Colonic mucosa (tissue), 4 donors: Measurements from ENCODE around the gene PDPN. TPM values are rescaled to one million over a fixed set of nuclear protein-coding genes. Genes with fewer than 3 reads are reported as not detected.

Experiments
- DNase-seq: peaks from one replicate; pipeline ENCODE4 v3.0.0-alpha.2; 2020
- H3K27ac ChIP-seq: fragments of 200-600 bp; one replicate; pipeline ENCODE4 v1.8.0; 2021
- H3K27me3 ChIP-seq: fragments of 200-600 bp; one replicate; pipeline ENCODE4 v1.8.0; 2021
- H3K36me3 ChIP-seq: fragments of 200-600 bp; one replicate; pipeline ENCODE4 v1.8.0; 2021
- H3K4me1 ChIP-seq: fragments of 200-600 bp; one replicate; pipeline ENCODE4 v1.8.0; 2021; ENCODE audit warnings: mild to moderate bottlenecking
- H3K4me3 ChIP-seq: fragments of 200-600 bp; one replicate; pipeline ENCODE4 v1.8.0; 2021
- H3K9ac ChIP-seq, 2 donors: one replicate each; pipeline ENCODE4 v1.7.0; 2013; ENCODE audit warnings: control low read depth in 2 of 2, low read depth in 2 of 2, low read length in 2 of 2
- H3K9me3 ChIP-seq: fragments of 200-600 bp; one replicate; pipeline ENCODE4 v1.8.0; 2021
- CTCF ChIP-seq: fragments of 200-600 bp; IDR thresholded peaks from one replicate; pipeline ENCODE4 v1.8.0; 2022; ENCODE audit warnings: antibody characterized with exemption, mild to moderate bottlenecking
- intact Hi-C: fragments of 100-400 bp; cut with DNase I; formaldehyde crosslinking; loops from one replicate; pipeline ENCODE4 v1.14.1; 2022
- total RNA-seq, 2 donors: library from RNA; stranded (reverse); fragmentation: NEBNext Ultra II Directional in 1 of 2; extraction: Animal tissue kit (Norgen Biotek cat#: 25700) in 1 of 2; gene quantifications; one replicate each; pipeline ENCODE4 v1.2.1, GENCODE V29; 2021
- donor health status: healthy.
- donor health status: DM: no; HTN: no; CAD: no.
- donor health status: DM: no; HTN: no; CAD: no.

PDPN gene
- total RNA-seq, 2 donors from 2014 or later = 2.7 to 6.1 TPM

GRCh38 chr1:13583966-13584791 is 547 bp downstream of the PDPN start:
- no peak for DNase-seq
- H3K4me1 ChIP-seq = no peaks in the 10 kb centered on the region
- no peaks in the 10 kb centered on the region for H3K36me3 ChIP-seq
- TF ChIP-seq CTCF = no peak
- H3K9me3 ChIP-seq = no peaks in the 10 kb centered on the region
- peak overlapping the region; percentile 20 for H3K4me3 ChIP-seq
- peak overlapping the region in 1 of 2 donors; percentile 64 for H3K9ac ChIP-seq
- H3K27me3 ChIP-seq = peaks cover 4% of the 10 kb centered on the region
- intact Hi-C loops = no loop called here
- peak overlapping the region; percentile 57 for H3K27ac ChIP-seq

GRCh38 chr1:13584876-13585611 is 1.4 kb downstream of the PDPN start:
- DNase-seq = no peak
- peak overlapping the region; percentile 20 for H3K4me3 ChIP-seq
- H3K27ac ChIP-seq = peak overlapping the region; percentile 57
- H3K9me3 ChIP-seq = no peaks in the 10 kb centered on the region
- intact Hi-C loops = no loop called here
- peaks cover 4% of the 10 kb centered on the region for H3K27me3 ChIP-seq
- no peaks in the 10 kb centered on the region for H3K36me3 ChIP-seq
- H3K9ac ChIP-seq = no peak overlapping the region
- H3K4me1 ChIP-seq = no peaks in the 10 kb centered on the region
- TF ChIP-seq CTCF = no peak

DNA sequence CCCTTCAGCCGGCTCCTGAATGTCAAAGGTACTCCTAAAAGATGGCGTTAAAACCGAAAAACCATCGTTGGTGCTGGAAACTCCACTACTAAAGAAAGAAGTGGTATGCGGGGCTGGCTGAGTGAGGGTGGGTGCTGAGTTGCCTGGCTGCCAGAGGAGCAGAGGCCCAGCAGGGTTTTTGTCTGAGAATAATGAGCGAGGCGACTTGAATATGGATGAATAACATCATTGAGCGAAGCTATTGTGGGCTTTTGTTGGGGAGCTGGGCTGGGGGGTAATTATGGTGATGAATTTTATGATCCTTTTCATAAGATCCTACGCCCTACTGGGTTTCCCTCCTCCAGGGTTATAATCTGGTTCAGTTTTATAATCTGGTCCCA is 2.0 kb downstream of the PDPN start:
- no peak for TF ChIP-seq CTCF
- intact Hi-C loops = no loop called here
- H3K27me3 ChIP-seq = peaks cover 4% of the 10 kb centered on the region
- H3K4me3 ChIP-seq = no peak overlapping the region
- no peak for DNase-seq
- no peaks in the 10 kb centered on the region for H3K9me3 ChIP-seq
- no peaks in the 10 kb centered on the region for H3K4me1 ChIP-seq
- H3K9ac ChIP-seq = no peak overlapping the region
- peak overlapping the region; percentile 57 for H3K27ac ChIP-seq
- no peaks in the 10 kb centered on the region for H3K36me3 ChIP-seq

- Histone ChIP-seq H3K9me3 (no peaks in the 10 kb centered on the region), H3K9ac (peak overlapping the region in 1 of 2 donors; percentile 40), H3K4me1 (no peaks in the 10 kb centered on the region), H3K27ac (peak overlapping the region; percentile 57), H3K4me3 (no peak overlapping the region), H3K27me3 (peaks cover 4% of the 10 kb centered on the region), H3K36me3 (no peaks in the 10 kb centered on the region)
- TF ChIP-seq CTCF = no peak
- DNase-seq = no peak
- intact Hi-C loops = no loop called here
Observed at GRCh38 chr1:13586001-13586400, 2.4 kb downstream of the PDPN start.

DNA sequence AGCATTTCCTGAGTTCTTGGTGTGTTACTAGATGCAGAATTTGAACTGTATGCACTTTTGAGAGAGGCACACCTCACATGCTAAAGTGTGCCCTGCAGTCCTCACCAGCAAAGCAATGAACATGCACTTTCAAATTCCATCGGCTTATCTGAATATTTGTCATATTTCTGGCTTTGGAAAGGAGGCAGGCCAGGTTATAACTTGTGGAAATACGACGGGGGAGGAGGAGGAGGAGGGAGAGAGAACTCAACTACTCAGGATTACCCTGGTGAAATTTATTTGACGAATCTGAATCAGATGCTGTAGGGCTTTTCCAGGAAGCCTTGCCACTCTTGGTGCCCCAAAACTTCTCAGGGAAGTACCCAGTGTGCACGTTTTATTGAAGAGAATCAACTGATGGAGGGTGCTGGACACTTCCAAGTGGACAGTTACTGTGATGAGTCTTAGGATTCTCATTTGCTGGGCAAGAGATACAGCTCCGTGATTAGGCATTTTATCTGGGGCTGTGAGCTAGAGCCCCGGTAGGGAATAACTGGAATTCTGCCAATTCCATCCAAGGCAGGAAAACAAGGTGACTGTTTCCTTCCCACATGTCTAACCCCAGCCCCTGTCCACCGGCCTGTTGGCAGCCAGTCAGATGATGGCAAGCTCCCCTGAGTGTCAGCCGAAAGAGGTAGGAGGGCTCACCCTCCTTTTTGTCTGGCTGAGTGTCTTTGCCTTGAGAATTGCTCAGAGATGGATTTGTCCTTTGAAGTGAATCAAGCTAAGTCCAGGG is 3.8 kb downstream of the PDPN start:
- H3K4me1 ChIP-seq = no peaks in the 10 kb centered on the region

More for the DNA sequence above, 3.8 kb downstream of the PDPN start:
- Histone ChIP-seq H3K36me3 (no peaks in the 10 kb centered on the region), H3K27ac (no peak overlapping the region), H3K9ac (no peak overlapping the region), H3K27me3 (peaks cover 4% of the 10 kb centered on the region), H3K4me3 (no peak overlapping the region), H3K9me3 (no peaks in the 10 kb centered on the region)
- DNase-seq = no peak
- TF ChIP-seq CTCF = no peak
- intact Hi-C loops = no loop called here
